HG03108 (cell line): ENCODE results near the gene PHKG1.
"Not testable (repeated sequence)": the region's sequence is repeated elsewhere in the genome, so short reads cannot be mapped to it uniquely, and the experiment has no call there.

Experiments used
- ATAC-seq: cut with Tn5 transposase; IDR thresholded peaks from one replicate; pipeline ENCODE4 v1.9.1; 2021; ENCODE audit warnings: moderate library complexity; ENCODE audit not compliant: unreplicated experiment

The PHKG1 gene

DNA sequence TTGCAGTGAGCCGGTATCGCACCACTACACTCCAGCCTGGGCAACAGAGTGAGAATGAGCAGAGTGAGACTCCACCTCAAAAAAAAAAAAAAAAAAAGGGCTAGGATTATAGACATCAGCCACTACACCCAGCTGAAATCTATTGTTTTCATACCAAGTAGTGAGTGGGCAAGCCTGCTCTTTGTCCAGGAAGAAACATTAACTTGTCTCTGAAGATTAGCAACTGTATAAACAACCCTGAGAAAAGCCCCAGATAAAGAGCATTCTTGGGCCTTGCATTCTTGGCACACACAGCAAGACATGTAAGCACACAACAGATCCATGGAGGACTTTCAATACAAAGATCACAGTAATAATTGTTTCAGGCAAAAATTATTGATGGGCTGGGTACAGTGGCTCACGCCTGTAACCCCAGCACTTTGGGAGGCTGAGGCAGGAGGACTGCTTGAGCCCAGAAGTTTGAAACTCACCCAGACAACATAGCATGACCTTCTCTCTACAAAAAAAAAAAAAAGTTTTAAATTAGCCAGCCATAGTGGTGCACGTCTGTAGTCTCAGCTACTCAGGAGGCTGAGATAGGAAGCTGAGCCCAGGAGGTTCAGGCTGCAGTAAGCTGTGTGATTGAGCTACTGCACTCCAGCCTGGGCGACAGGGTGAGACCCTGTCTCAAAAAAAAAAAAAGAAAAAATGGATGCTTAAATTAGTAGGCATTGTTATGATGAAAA lies 45.9 kb downstream of the PHKG1 start:
- no peak for ATAC-seq

GRCh38 chr7:56045758-56046157 lies 47.0 kb downstream of the PHKG1 start:
- not testable (repeated sequence) for ATAC-seq

GRCh38 chr7:56040730-56041129 lies 52.0 kb downstream of the PHKG1 start:
- ATAC-seq = no peak

DNA sequence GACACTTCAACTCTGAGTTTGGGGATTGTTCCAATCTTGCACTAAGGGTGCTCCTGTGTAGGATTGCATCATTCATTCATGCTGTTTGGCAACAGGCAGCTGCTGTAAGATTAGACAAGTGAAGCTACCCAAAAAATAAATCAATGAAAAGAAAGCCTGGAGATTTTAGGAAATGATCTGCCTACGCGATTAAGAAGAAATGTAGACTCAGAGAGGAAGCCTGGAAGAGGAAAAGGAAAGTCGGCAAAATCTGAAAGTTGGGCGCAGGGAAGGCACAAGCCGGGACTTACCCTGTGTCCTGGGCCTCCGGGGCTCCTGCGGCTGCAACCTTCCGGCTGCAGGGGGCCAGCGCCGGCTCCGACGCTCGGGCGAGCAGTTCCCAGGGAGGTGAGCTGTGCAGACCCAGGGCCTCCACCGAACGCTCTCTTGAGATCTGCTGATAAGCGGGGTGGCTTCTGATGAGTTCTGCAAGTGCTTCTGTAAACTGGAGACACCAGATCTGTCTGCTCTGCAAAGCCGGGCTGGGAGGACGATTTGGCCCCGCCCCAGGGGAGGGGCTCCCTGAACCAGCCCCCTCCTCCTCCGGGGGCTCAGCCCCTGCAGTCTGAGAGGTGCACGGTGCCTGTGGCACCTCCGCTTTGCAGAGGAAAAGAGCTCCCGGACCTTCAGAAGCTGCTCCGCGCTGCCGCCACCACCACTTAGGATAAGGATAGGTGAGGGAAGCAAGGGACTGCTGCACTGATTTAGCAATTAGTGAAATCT lies 58.9 kb downstream of the PHKG1 start:
- ATAC-seq = peak; percentile 96

- not testable (repeated sequence) for ATAC-seq
Measured at GRCh38 chr7:56032578-56032977, 60.2 kb downstream of the PHKG1 start.

DNA sequence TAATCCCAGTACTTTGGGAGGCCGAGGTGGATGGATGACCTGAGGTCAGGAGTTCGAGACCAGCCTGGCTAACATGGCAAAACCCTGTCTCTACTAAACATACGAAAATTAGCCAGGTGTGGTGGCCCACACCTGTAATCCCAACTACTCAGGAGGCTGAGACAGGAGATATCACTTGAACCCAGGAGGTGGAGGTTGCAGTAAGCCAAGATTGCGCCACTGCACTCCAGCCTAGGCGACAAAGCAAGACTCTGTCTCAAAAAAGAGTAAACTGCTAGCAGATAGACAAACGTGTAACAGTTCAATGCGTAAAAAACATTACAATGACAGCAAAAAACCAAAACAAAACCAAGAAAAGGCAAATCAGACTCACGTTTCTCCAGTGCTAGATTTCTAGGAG lies 61.2 kb downstream of the PHKG1 start:
- not testable (repeated sequence) for ATAC-seq

GRCh38 chr7:56030340-56030739 lies 62.4 kb downstream of the PHKG1 start:
- no peak for ATAC-seq
